Fibroblast of mammary gland (primary cell): ENCODE measurements around the gene CYLD.

Experiments
- DNase-seq: peaks from one replicate; pipeline ENCODE4 v3.0.0-alpha.2; 2010; ENCODE audit warnings: low read depth
- H3K4me3 ChIP-seq: 2 replicates; pipeline ENCODE4 v1.5.1; 2011; ENCODE audit warnings: low read depth, mild to moderate bottlenecking, low read length, moderate library complexity; ENCODE audit not compliant: control insufficient read depth
- TF ChIP-seq, protein P1 (sequence below): conservative IDR thresholded peaks from 2 replicates; pipeline ENCODE4 v1.5.1; 2011; ENCODE audit warnings: low read depth, low read length, inconsistent platforms; ENCODE audit not compliant: control insufficient read depth, insufficient read depth

The CYLD gene

DNA sequence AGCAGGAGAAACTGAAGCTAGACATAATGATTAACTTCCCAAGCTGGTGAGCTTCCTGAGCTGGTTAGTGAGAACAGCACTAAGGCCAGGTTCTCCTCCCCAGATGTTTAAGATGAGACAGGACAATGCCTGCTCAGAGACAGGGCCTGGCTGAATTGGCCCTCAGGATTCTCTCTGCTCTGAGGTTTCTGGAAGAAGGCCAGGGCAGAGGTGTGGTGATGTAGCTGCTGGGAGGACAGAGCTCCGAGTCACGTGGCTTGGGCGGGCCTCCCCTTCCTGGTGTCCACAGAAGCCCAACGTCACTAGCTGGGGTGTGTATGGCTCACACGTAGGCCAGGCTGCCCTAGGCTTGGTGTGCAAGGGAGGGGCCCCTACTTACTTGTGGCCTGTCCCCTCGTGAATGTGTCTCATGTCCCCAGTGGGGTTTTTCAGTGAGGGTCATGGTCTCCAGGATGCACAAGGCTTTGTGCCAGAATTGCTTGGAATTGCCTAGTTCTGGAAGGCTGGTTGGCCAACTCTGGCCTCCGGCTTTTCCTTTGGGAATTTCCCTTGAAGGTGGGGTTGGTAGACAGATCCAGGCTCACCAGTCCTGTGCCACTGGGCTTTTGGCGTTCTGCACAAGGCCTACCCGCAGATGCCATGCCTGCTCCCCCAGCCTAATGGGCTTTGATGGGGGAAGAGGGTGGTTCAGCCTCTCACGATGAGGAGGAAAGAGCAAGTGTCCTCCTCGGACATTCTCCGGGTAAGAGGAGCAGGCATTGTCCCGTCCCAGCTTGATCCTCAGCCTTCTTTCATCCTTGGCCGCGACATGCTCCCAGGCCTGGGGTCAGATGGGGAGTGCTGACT is 45.1 kb upstream of the CYLD start:
- DNase-seq, result peak; percentile 81
- H3K4me3 ChIP-seq, result no peak overlapping the region
- TF ChIP-seq, protein P1, sequence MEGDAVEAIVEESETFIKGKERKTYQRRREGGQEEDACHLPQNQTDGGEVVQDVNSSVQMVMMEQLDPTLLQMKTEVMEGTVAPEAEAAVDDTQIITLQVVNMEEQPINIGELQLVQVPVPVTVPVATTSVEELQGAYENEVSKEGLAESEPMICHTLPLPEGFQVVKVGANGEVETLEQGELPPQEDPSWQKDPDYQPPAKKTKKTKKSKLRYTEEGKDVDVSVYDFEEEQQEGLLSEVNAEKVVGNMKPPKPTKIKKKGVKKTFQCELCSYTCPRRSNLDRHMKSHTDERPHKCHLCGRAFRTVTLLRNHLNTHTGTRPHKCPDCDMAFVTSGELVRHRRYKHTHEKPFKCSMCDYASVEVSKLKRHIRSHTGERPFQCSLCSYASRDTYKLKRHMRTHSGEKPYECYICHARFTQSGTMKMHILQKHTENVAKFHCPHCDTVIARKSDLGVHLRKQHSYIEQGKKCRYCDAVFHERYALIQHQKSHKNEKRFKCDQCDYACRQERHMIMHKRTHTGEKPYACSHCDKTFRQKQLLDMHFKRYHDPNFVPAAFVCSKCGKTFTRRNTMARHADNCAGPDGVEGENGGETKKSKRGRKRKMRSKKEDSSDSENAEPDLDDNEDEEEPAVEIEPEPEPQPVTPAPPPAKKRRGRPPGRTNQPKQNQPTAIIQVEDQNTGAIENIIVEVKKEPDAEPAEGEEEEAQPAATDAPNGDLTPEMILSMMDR, result no peak

- H3K4me3 ChIP-seq, result no peak overlapping the region
- DNase-seq, result no peak
- TF ChIP-seq, protein P1, result no peak
Measured at GRCh38 chr16:50697421-50697715, 44.5 kb upstream of the CYLD start.

DNA sequence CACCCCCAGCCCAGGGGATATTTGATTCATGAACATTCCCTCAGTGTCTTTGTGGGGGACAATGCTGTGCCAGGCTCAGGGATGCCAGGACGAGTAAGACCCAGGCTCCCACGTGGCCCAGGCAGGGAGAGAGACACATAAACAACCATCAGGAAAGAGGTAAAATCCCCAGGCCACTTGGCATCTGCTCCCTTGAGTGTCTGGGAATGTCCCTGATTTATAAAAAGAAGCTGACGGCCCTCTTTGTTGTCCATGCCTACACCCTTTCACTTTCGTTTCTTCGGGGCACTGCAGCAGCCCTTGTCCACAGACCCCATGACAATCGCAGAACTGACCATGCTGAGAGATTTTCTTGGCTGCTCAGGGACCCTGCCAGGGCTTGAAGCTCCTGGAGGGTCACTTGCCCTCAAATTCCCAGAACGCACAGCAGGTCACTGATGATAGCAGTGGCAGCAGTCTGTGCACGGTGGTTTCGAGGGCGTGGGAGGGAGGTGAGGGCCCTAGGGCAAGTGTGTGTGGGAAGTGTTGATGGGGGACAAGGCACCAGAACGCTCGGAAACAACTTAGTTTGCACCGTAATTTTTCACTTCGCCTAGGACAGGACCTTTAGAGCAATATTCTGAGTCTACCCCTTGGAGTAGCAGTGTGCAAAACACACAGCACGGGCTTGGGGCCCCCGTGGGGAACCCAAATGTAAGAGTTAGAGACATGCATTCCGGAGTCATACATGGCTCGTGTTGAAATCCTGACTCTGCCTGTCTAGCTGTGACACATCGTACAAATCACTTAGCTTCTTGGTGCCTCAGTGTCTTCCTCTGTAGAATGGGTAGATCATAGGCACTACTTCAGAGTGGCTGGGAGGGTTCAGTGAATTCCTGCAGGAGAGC is 43.8 kb upstream of the CYLD start:
- TF ChIP-seq, protein P1, result no peak
- peak; percentile 38 for DNase-seq
- H3K4me3 ChIP-seq, result peak overlapping the region; percentile 9

- TF ChIP-seq, protein P1, result no peak
- H3K4me3 ChIP-seq, result no peak overlapping the region
- DNase-seq, result peak; percentile 71
Measured at GRCh38 chr16:50699326-50700159, 42.3 kb upstream of the CYLD start.

DNA sequence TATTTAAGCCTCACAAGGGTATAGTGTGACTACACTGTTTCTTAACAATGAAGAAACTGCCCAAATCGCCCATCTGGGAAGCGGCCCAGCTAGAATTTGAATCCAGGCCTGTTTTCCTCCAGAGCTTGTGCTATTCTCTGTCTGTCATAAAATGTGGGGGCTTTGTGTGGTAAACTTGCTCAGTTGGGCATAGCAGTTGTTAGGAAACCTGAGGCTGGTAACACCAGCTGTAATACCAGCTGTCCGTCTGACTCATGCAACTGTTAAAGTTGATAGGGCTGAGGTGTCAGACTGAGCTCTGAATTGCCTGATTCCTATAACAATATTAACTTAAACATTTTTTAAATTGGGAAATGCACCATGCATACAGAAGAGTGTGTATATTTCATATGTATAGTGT is 39.2 kb upstream of the CYLD start:
- TF ChIP-seq, protein P1, result no peak
- no peak for DNase-seq
- H3K4me3 ChIP-seq, result no peak overlapping the region

GRCh38 chr16:50704245-50704644 is 37.6 kb upstream of the CYLD start:
- TF ChIP-seq, protein P1, result no peak
- H3K4me3 ChIP-seq, result no peak overlapping the region
- DNase-seq, result no peak
